ENCODE results near the gene WNK1. TPM values are rescaled to one million over a fixed set of nuclear protein-coding genes. Genes with fewer than 3 reads are reported as not detected.
"Not testable (repeated sequence)": the region's sequence is repeated elsewhere in the genome, so short reads cannot be mapped to it uniquely, and the experiment has no call there.

Gene WNK1
- total RNA-seq, 1 experiment from 2014 or later = 27.0 TPM

- DNase-seq (ENCODE audit: low read depth) = no peak
Observed at GRCh38 chr12:817941-818600, 65.7 kb downstream of the WNK1 start.

GRCh38 chr12:818733-819132 is 66.4 kb downstream of the WNK1 start:
- DNase-seq (ENCODE audit: low read depth) = no peak

GRCh38 chr12:820336-820735 is 68.0 kb downstream of the WNK1 start:
- DNase-seq (ENCODE audit: low read depth) = no peak

- DNase-seq (ENCODE audit: low read depth) = no peak
Observed at GRCh38 chr12:823028-823698, 70.8 kb downstream of the WNK1 start.

- no peak for DNase-seq (ENCODE audit: low read depth)
Observed at GRCh38 chr12:826331-826730, 74.0 kb downstream of the WNK1 start.

GRCh38 chr12:828726-829395 is 76.5 kb downstream of the WNK1 start:
- DNase-seq (ENCODE audit: low read depth) = no peak

- no peak for DNase-seq (ENCODE audit: low read depth)
Observed at GRCh38 chr12:830111-830867, 77.9 kb downstream of the WNK1 start.

- no peak for DNase-seq (ENCODE audit: low read depth)
Observed at GRCh38 chr12:835754-836518, 83.6 kb downstream of the WNK1 start.

GRCh38 chr12:836952-837351 is 84.6 kb downstream of the WNK1 start:
- DNase-seq (ENCODE audit: low read depth) = no peak

GRCh38 chr12:837548-837947 is 85.2 kb downstream of the WNK1 start:
- no peak for DNase-seq (ENCODE audit: low read depth)

GRCh38 chr12:843609-844008 is 91.2 kb downstream of the WNK1 start:
- DNase-seq (ENCODE audit: low read depth) = peak; percentile 5

- DNase-seq (ENCODE audit: low read depth) = no peak
Observed at GRCh38 chr12:846421-846820, 94.0 kb downstream of the WNK1 start.

GRCh38 chr12:848173-848865 is 95.9 kb downstream of the WNK1 start:
- no peak for DNase-seq (ENCODE audit: low read depth)

GRCh38 chr12:848882-849527 is 96.6 kb downstream of the WNK1 start:
- no peak for DNase-seq (ENCODE audit: low read depth)

GRCh38 chr12:849733-850437 is 97.5 kb downstream of the WNK1 start:
- not testable (repeated sequence) for DNase-seq (ENCODE audit: low read depth)

- DNase-seq (ENCODE audit: low read depth) = no peak
Observed at GRCh38 chr12:851343-851742, 99.0 kb downstream of the WNK1 start.

GRCh38 chr12:851913-852312 is 99.5 kb downstream of the WNK1 start:
- DNase-seq (ENCODE audit: low read depth) = peak; percentile 21

GRCh38 chr12:852864-853263 is 100.5 kb downstream of the WNK1 start:
- no peak for DNase-seq (ENCODE audit: low read depth)

GRCh38 chr12:857611-858010 is 105.2 kb downstream of the WNK1 start:
- DNase-seq (ENCODE audit: low read depth) = peak; percentile 43
